ENCODE measurements around the gene FASTKD3. TPM values are rescaled to one million over a fixed set of nuclear protein-coding genes. Genes with fewer than 3 reads are reported as not detected.
A peak's percentile ranks its signal among the peaks of the same experiment; 100 is the strongest.

Gene FASTKD3
- total and polyA plus RNA-seq, 2 experiments from 2014 or later = 9.3 to 10.6 TPM

DNA sequence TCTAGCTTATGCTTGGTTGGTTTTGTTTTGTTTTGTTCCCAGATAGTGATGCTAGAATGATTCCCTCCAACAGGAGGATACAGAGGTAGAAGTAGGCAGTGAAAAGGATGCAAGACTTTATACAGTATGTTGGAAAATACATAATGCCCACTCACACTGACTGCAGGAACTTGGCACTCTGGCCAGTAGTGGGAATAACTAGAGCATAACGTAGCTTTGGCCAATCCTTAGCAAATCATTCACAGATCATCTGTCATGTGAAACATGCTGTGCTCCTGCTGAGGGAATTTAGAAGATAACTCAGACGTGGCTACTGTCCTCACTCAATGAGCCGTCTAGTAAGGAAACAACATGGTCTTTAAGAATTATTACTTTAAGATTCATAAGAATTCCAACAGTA lies 31.4 kb downstream of the FASTKD3 start:
- DNase-seq = no peak
- H3K4me3 ChIP-seq = no peak overlapping the region
- 0% methylated on average over 3 of the region's 3 CpGs for WGBS, 2 experiments (ENCODE audit: low coverage in 1 of 2, low lambda C conversion rate in 2 of 2, missing lambda C conversion rate in 2 of 2)
- H3F3A ChIP-seq (ENCODE audit: insufficient read depth) = no peaks in the 10 kb centered on the region
- no peaks in the 10 kb centered on the region for H3K9me3 ChIP-seq (ENCODE audit: low read depth)
- H3K36me3 ChIP-seq (ENCODE audit: low read depth) = no peaks in the 10 kb centered on the region
- H2AFZ ChIP-seq = no peak overlapping the region
- no peak overlapping the region for H3K27ac ChIP-seq
- no peaks in the 10 kb centered on the region for H3K4me1 ChIP-seq (ENCODE audit: insufficient read depth)
- no peak for TF ChIP-seq EZH2phosphoT487 (IDR thresholded peaks at IDR 0.05; ENCODE audit: insufficient read depth, low read depth)
- no peak for TF ChIP-seq EZH2 (IDR thresholded peaks at IDR 0.05; ENCODE audit: insufficient read depth, poor library complexity, severe bottlenecking)
- H3K27me3 ChIP-seq (replicated peaks; ENCODE audit: insufficient read depth) = peaks cover 6% of the 10 kb centered on the region; the same call in 1 of the 2 replicates
- H3K79me2 ChIP-seq (ENCODE audit: insufficient read depth) = no peaks in the 10 kb centered on the region
- no peak overlapping the region for H3K4me2 ChIP-seq (ENCODE audit: unreplicated experiment)
- H3K9ac ChIP-seq = no peak overlapping the region
- in situ Hi-C loops (cut with MboI) = no loop called here
- no peaks in the 10 kb centered on the region for H3K9me2 ChIP-seq (ENCODE audit: insufficient read depth)
- no peaks in the 10 kb centered on the region for H4K20me1 ChIP-seq (ENCODE audit: insufficient read depth)

DNA sequence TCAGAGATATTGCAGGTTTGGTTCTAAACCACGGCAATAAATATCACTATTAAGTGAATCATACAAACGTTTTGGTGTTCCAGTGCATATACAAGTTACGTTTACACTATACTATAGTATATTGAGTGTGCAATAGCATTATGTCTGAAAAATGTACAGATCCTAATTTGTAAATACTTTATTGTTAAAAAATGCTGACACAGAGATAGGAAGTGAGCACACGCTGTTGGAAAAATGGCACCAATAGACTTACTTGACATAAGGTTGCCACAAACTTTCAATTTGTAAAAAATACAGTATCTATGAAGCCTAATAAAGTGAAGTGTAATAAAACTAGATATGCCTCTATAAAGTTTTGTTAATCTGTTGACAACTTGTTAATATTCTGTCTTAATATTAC lies 33.8 kb downstream of the FASTKD3 start:
- DNase-seq = no peak
- no peak overlapping the region for H3K4me2 ChIP-seq (ENCODE audit: unreplicated experiment)
- H3K27ac ChIP-seq = no peak overlapping the region
- no peaks in the 10 kb centered on the region for H3K36me3 ChIP-seq (ENCODE audit: low read depth)
- no peaks in the 10 kb centered on the region for H4K20me1 ChIP-seq (ENCODE audit: insufficient read depth)
- peaks cover 15% of the 10 kb centered on the region; the same call in 1 of the 2 replicates for H3K27me3 ChIP-seq (replicated peaks; ENCODE audit: insufficient read depth)
- in situ Hi-C loops (cut with MboI) = no loop called here
- H3K4me3 ChIP-seq = no peak overlapping the region
- H3K9ac ChIP-seq = no peak overlapping the region
- no peaks in the 10 kb centered on the region for H3F3A ChIP-seq (ENCODE audit: insufficient read depth)
- no peaks in the 10 kb centered on the region for H3K79me2 ChIP-seq (ENCODE audit: insufficient read depth)
- H3K9me3 ChIP-seq (ENCODE audit: low read depth) = no peaks in the 10 kb centered on the region
- no peaks in the 10 kb centered on the region for H3K4me1 ChIP-seq (ENCODE audit: insufficient read depth)
- no peaks in the 10 kb centered on the region for H3K9me2 ChIP-seq (ENCODE audit: insufficient read depth)
- WGBS, 2 experiments (ENCODE audit: low coverage in 1 of 2, low lambda C conversion rate in 2 of 2, missing lambda C conversion rate in 2 of 2) = 65 to 70% methylated on average over 4 of the region's 4 CpGs
- TF ChIP-seq EZH2 (IDR thresholded peaks at IDR 0.05; ENCODE audit: insufficient read depth, poor library complexity, severe bottlenecking) (no peak), EZH2phosphoT487 (IDR thresholded peaks at IDR 0.05; ENCODE audit: insufficient read depth, low read depth) (no peak)
- H2AFZ ChIP-seq = no peak overlapping the region

DNA sequence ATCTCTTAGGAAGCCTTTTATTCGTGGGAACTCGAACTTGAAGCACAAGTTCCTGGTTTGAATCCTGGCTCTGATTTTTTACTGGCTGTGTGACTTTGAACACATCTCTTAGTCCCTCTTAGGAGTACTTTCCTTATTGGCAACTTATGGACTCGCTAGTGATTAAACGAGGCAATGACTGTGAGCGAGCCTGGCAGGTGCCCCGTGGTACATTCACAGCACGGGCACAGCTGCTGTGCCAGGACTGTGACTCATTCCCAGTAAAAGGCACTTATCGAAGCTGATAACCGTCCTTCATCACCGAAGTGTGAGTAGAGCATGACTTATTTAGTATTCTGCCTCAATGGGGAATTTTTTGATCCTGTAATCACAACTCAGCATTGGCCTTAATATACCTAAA lies 40.6 kb downstream of the FASTKD3 start:
- Histone ChIP-seq H2AFZ (no peak overlapping the region), H3K9me2 (ENCODE audit: insufficient read depth) (no peaks in the 10 kb centered on the region), H3K4me1 (ENCODE audit: insufficient read depth) (no peaks in the 10 kb centered on the region), H3K9me3 (ENCODE audit: low read depth) (no peaks in the 10 kb centered on the region), H3K4me2 (ENCODE audit: unreplicated experiment) (no peak overlapping the region), H4K20me1 (ENCODE audit: insufficient read depth) (no peaks in the 10 kb centered on the region), H3K79me2 (ENCODE audit: insufficient read depth) (no peaks in the 10 kb centered on the region), H3K36me3 (ENCODE audit: low read depth) (no peaks in the 10 kb centered on the region), H3K27ac (no peak overlapping the region), H3K27me3 (replicated peaks; ENCODE audit: insufficient read depth) (peaks cover 10% of the 10 kb centered on the region; the same call in 1 of the 2 replicates), H3F3A (ENCODE audit: insufficient read depth) (no peaks in the 10 kb centered on the region), H3K4me3 (no peak overlapping the region), H3K9ac (no peak overlapping the region)
- TF ChIP-seq EZH2 (IDR thresholded peaks at IDR 0.05; ENCODE audit: insufficient read depth, poor library complexity, severe bottlenecking) = no peak
- no peak for TF ChIP-seq EZH2phosphoT487 (IDR thresholded peaks at IDR 0.05; ENCODE audit: insufficient read depth, low read depth)
- no peak for DNase-seq
- in situ Hi-C loops (cut with MboI) = no loop called here
- 54 to 59% methylated on average over 10 of the region's 10 CpGs for WGBS, 2 experiments (ENCODE audit: low coverage in 1 of 2, low lambda C conversion rate in 2 of 2, missing lambda C conversion rate in 2 of 2)

GRCh38 chr5:7827610-7828009 lies 41.2 kb downstream of the FASTKD3 start:
- peaks cover 10% of the 10 kb centered on the region; the same call in 1 of the 2 replicates for H3K27me3 ChIP-seq (replicated peaks; ENCODE audit: insufficient read depth)
- in situ Hi-C loops (cut with MboI) = no loop called here
- no peaks in the 10 kb centered on the region for H3K9me2 ChIP-seq (ENCODE audit: insufficient read depth)
- TF ChIP-seq EZH2phosphoT487 (IDR thresholded peaks at IDR 0.05; ENCODE audit: insufficient read depth, low read depth) (no peak), EZH2 (IDR thresholded peaks at IDR 0.05; ENCODE audit: insufficient read depth, poor library complexity, severe bottlenecking) (no peak)
- H3F3A ChIP-seq (ENCODE audit: insufficient read depth) = no peaks in the 10 kb centered on the region
- no peak overlapping the region for H3K4me3 ChIP-seq
- 2 to 3% methylated on average over 6 of the region's 6 CpGs for WGBS, 2 experiments (ENCODE audit: low coverage in 1 of 2, low lambda C conversion rate in 2 of 2, missing lambda C conversion rate in 2 of 2)
- H3K79me2 ChIP-seq (ENCODE audit: insufficient read depth) = no peaks in the 10 kb centered on the region
- no peaks in the 10 kb centered on the region for H3K4me1 ChIP-seq (ENCODE audit: insufficient read depth)
- H3K9me3 ChIP-seq (ENCODE audit: low read depth) = no peaks in the 10 kb centered on the region
- no peaks in the 10 kb centered on the region for H4K20me1 ChIP-seq (ENCODE audit: insufficient read depth)
- peak; percentile 65 for DNase-seq
- no peak overlapping the region for H3K9ac ChIP-seq
- no peak overlapping the region for H3K27ac ChIP-seq
- H3K4me2 ChIP-seq (ENCODE audit: unreplicated experiment) = no peak overlapping the region
- H2AFZ ChIP-seq = no peak overlapping the region
- no peaks in the 10 kb centered on the region for H3K36me3 ChIP-seq (ENCODE audit: low read depth)

DNA sequence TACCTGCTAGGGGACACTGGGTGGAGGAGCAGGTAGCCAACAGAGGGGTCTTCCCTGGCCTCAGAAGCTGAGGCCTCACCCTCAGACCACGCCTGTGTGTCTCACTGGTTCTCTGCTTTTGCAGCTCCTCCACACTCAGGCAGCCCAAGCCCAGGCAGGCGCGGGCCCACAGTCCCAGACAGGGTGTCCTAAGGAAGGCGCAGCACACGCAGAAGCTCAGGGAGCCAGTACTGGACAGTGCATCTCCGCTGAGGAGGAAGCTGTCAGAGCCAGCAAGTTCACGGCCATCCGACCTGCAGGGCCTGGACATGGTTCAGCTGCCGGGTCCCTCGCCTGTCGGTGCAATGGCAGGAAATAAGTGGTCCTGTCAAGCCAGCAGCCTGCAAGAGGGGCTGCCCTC lies 43.2 kb downstream of the FASTKD3 start:
- Histone ChIP-seq H3K4me2 (ENCODE audit: unreplicated experiment) (no peak overlapping the region), H3K79me2 (ENCODE audit: insufficient read depth) (no peaks in the 10 kb centered on the region), H3K27ac (no peak overlapping the region), H3F3A (ENCODE audit: insufficient read depth) (no peaks in the 10 kb centered on the region), H4K20me1 (ENCODE audit: insufficient read depth) (no peaks in the 10 kb centered on the region), H2AFZ (no peak overlapping the region), H3K27me3 (replicated peaks; ENCODE audit: insufficient read depth) (peaks cover 8% of the 10 kb centered on the region; the same call in 1 of the 2 replicates), H3K9me2 (ENCODE audit: insufficient read depth) (no peaks in the 10 kb centered on the region), H3K9me3 (ENCODE audit: low read depth) (no peaks in the 10 kb centered on the region), H3K9ac (no peak overlapping the region), H3K4me1 (ENCODE audit: insufficient read depth) (no peaks in the 10 kb centered on the region), H3K4me3 (no peak overlapping the region), H3K36me3 (ENCODE audit: low read depth) (no peaks in the 10 kb centered on the region)
- in situ Hi-C loops (cut with MboI) = no loop called here
- WGBS, 2 experiments (ENCODE audit: low coverage in 1 of 2, low lambda C conversion rate in 2 of 2, missing lambda C conversion rate in 2 of 2) = 70 to 73% methylated on average over 11 of the region's 11 CpGs
- no peak for DNase-seq
- TF ChIP-seq EZH2phosphoT487 (IDR thresholded peaks at IDR 0.05; ENCODE audit: insufficient read depth, low read depth) (no peak), EZH2 (IDR thresholded peaks at IDR 0.05; ENCODE audit: insufficient read depth, poor library complexity, severe bottlenecking) (no peak)

Data from GM23248 (cell line).